Endothelial cell of hepatic sinusoid (primary cell): ENCODE data around the gene KCNQ1.

Source experiments
- in situ Hi-C: cut with HindIII; loops from 2 replicates; pipeline ENCODE4 v1.10.0; 2017; ENCODE audit warnings: low sequenced_read_pairs

The KCNQ1 gene

DNA sequence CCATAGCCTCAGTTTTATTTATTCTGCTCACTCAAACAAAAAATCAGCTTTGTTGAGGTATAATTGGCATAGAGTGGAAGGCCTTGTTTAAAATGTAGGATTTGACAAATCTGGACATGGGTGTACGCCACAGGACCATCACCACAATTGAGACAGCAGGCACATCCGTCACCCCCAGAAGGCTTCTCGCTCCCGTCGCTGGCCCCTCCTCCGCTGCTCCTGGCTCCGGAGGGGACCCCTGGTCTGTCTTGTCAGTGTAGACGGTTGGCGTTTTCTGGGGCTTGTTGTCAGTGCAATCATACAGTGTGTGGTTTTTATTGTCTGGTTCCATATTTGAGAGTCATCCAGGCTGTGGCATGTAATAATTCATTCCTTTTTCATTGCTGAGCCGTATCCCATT is 97.6 kb downstream of the KCNQ1 start:
- in situ Hi-C loops = no loop called here

DNA sequence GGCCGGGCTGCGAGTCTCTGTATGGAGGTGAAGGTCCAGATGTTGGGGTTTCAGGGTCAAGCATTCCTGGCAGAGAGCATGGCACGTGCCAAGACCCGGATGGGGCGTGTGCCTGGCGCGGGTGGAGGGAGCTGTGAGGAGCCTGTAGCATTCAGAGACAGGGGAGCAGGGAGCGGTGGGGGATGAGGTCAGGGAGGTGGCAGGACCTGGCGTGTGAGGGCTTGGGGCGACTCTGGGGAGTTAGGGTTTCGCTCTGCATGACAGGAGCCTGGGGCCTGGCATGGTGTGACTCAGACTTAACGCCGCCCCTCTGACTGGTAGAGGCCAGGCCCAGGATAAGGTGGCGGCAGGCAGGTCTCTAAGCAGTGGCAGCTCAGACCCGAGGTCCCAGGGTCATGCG is 103.0 kb downstream of the KCNQ1 start:
- in situ Hi-C loops = no loop called here

DNA sequence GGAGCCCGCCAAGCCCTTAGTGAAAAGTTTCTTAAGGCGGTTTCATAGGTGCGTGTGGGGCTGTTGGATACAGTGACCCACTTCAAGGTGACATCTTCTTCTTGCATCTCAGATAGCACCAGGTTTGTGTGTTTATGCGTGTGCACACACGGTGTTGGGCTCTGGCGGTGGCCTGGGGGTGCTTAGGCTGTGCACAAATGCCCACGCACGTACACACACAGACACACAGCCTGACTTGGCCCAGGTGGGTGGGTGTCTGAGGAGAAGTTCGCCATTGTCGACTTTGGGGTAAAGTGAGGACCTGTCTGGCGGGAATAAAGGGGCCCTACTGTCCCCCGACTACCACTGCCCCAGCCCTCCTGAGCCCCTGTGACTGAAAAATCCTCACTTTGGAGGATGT is 103.8 kb downstream of the KCNQ1 start:
- in situ Hi-C loops = no loop called here

DNA sequence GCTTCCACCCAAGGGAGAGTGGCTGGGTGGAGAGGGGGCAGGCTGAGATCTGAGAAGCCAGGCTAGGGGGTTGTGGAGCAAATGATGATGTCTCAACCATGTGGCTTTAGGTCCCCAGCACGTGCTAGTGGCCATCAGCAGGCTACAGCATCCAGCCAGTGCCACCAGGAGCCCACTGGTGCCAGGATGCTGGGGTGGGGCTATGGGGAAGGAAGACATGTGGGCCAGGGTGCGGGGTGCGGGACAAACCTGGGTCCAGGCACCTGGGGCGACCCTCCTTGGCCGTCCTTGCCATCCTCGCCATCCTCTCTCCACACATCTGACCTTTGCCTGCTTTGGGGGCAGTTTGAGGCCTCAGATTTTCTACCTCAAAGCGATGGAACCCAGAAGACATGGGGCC is 104.3 kb downstream of the KCNQ1 start:
- in situ Hi-C loops = no loop called here

DNA sequence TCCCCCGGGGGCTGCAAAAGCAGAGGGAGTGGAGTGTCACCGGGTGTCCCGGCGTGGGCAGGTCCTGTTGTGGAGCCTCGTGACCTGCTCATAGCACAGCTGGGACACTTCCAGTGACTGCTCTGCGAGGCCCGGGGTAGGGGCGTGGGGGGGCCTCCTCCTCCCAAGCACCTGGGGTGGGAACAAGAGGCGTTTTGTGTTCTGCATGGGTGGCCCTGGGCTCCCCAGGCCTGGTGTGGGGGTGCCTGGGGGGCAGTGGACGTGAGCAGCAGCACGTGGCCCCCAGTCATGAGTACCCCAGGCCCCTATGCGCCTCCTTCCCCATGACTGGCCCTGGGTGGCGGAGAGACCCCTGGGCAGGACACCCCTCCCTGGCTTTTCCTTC is 104.7 kb downstream of the KCNQ1 start:
- in situ Hi-C loops = no loop called here

DNA sequence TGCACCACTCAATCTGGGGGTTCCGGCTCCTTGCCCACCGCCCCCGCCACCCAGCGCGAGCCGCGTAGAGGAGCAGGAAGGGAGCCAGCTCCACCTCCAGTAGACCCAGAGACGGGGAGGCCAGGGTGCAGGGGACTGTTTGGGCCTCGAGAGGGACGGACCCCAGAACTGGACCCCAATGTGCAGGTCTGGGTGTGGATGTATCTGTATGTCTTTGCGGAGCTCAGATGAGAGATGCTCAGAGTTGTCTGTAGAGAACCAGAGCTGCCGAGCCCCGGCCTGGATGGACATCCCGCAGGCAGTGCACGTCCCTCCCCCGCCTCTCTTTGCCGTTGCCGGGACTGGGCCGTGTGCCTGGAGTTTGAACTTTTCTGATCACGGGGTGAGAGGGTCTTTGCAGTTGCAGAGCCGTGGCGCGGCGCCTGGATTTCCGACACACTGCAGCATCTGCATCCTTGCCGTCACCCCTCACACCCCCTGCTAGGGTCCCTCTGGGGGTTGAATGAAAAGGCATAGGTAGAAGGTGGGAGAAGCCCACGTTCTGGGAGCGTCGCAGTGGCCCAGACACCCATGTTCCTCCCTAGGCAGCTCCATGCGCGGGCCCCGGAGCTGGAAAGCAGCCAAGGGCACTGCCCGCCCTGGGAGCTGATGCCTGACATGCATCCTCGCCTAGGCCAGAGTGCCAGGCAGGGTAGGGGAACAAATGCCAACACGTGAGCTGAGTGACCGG is 105.2 kb downstream of the KCNQ1 start:
- in situ Hi-C loops = no loop called here

DNA sequence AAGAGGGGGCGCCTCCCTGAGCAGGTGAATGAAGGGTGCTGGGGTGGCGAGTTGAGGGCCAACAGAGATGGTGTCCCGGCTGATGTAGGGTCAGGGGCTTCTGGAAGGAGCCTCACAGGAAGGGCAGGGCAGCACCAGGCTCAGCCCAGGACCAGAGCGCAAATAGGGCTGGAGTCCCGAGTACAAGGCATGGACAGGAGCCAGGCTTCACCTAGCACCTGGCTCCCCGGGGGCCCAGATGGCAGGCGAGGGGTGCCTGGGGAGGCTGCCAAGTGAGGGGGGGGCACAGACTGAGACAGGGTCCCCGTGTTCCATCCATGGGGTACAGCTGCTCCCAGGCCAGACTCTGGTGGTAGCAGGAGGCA is 105.8 kb downstream of the KCNQ1 start:
- in situ Hi-C loops = no loop called here

DNA sequence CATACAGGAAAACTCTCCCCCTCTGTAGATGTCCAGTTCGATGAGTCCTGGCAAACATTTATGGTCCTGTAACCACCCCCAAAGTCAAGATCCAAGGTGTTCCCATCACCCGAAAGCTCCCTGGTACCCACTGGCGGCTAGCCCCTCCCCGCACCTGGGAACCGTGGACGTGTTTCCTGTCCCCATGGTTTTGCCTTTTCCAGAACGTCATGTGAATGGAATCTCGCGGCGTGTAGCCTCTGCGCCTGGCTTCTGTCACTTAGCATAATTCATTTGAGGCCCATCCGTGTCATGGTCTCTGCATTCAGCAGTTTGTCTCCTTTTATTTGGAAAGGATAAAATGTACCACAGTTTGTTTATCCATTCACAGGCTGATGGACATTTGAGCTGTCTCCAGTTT is 106.3 kb downstream of the KCNQ1 start:
- in situ Hi-C loops = no loop called here

DNA sequence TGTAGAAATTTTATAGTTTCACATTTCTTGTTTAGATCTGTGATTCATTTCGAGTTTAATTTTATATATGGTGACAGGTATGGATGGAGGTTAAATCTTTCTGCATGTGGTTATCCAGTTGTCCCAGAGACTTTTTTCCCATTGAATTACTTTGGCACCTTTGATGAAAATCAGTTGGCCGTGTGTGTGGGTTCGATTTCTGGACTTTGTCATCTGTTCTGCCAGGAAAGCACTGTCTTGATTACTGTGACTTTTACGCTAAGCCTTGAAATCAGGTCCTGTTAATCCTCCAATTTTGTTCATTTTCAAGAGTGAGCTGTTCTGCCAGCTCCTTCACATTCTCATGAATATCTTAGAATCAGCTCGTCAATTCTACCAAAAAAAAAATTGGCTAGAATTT is 107.4 kb downstream of the KCNQ1 start:
- in situ Hi-C loops = no loop called here

DNA sequence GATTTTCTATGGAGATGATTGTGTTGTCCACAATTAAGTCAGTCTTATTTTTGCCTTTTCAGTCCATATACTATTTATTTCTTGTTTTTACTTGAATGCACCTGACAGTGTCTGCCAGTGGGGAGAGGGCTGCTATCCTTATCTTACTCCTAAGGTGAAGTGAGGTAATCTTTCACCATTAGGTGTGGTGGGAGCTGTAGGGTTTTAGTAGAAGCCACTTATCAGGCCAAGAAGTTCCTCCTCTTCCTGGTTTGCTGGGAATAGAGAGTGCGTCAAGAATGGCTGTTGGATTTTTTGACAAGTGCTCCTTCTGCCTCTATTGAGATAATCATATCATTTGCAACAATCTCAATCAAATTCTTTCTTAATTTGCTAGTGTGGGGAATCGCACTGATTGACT is 108.4 kb downstream of the KCNQ1 start:
- in situ Hi-C loops = no loop called here

DNA sequence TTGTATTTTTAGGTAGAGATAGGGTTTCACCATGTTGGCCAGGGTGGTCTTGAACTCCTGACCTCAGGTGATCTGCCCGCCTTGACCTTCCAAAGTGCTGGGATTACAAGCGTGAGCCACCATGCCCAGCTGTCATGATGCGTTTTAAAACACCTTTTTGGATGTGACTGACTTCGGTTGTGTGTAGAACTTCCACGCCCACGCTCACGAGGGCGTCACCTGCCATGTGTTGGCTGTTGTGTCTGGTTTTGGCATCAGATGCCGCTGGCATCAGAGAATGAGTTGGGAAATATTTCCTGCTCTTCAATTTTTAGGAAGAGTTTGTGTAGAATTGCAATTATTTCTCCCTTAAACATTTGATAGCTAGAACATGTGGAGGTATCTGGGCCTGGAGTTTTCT is 109.1 kb downstream of the KCNQ1 start:
- in situ Hi-C loops = no loop called here

DNA sequence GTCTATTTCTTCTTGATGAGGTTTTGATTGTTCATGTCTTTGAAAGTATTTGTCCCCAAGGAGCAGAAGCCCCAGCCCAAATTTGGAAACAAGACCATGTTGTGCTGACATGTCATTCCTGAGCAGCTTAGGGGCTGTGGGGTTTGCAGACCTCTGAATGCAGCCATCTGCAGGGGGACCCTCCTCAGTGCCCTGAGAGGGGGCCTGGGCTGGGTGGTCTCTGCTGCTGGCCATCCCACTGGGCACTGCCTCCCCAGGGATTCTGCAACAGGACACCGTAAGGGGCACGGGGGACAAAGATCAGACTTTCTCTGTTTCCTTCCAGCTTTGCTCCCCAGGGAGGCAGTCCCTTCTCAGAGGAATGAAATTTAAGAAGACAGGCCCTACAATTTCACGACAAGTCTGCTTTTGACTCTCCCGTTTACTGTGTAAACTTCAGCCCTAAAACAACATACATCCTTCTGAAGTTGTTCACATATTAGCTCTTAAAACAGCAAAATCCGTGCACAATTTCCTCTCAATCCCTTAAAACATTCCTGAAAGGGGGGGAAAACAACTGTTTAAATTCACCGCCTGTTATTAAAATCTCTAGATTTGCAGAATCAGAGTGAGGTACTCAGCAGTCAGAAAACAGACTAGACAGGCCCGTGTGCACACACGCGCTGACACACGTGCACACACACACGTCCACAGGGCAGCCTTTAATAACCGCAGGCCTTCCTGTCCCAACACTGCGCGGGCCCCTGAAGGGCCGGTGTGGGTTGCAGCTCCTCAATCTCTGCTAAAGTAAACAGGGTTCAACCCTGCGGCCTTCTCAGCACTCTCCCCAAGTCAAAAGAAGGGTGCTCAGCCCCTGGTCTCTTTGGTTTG is 109.8 kb downstream of the KCNQ1 start:
- in situ Hi-C loops = loop anchor here (5.0 kb wide), 4 partner anchors 43 to 168 kb away; no protein-coding TSS in a partner anchor

DNA sequence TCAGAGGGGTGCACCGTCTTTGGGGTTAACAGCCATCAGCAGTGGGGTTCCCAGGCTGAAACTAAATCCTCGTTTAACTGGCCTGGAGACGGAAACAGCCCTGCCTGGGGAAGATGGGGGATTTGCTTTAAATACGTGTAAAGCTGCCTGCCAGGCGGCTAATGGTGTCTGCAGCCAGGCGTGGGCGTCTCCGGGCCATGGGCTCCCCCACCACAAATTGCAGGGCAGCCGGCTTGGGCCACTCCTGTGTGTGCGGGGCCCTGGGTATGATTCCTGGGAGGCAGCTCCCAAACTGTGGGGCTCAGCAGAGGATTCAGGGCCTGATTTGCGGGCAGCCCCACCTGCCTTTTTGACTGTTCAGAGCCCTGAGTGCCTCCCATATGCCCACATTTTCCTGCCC is 110.5 kb downstream of the KCNQ1 start:
- in situ Hi-C loops = loop anchor here (5.0 kb wide), 4 partner anchors 42 to 167 kb away; no protein-coding TSS in a partner anchor

DNA sequence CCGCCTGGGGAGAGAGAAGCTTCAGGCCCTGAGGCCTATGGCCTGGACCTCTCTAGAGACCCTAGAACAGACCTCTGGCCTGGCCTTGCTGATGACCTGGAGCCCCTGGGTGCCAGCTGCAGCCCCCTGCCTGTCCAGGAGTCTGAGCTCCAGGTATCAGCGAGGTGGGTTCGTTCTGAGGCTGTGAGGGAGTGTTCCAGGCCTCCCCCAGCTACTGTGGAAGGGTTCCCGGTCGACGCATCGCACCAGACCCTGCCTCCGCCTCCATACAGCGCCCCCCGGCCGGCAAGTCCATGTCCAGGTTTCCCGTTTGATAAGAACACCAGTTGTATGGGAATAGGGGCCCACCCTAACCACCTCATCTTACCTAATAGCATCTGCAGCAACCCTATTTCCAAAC is 111.1 kb downstream of the KCNQ1 start:
- in situ Hi-C loops = loop anchor here (5.0 kb wide), 4 partner anchors 41 to 166 kb away; no protein-coding TSS in a partner anchor

DNA sequence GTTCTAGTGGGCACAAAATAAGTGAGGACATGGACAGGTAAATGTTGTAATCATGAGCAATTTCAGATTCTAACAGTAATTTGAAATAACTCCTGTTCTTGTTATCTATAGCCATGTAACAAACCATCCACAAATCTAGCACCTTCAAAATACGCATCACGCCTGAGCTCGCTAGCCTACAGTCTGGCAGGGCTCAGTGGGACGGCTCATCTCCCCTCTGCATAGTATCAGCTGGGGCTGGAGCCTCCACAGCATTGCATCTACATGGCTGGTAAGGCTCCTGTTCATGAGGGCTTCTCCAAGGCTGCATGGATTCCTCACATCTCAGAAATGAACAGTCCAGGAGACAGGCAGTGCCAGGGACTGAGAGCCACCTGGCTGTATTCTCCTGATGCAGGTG is 112.6 kb downstream of the KCNQ1 start:
- in situ Hi-C loops = loop anchor here (5.0 kb wide), 4 partner anchors 40 to 165 kb away; no protein-coding TSS in a partner anchor

DNA sequence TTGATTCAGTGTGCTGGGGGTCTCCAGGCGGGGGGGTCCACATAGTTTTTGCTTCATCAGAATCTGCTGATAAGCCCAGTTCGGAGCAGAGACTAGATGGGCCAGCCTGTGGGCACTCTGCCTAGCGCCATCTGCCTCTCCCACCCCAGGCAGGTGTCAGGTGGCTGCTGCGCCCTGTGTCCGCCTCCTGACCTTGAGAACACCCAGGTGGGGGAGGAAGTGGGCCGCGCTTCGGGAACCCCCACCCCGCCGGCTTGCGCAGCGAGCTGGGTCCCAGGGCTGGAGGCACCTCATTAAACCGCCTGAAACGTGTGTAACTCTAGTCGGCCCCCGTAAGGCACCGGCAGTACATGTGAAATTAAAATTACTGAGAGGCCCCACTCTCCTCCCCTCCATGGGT is 113.6 kb downstream of the KCNQ1 start:
- in situ Hi-C loops = loop anchor here (5.0 kb wide), 4 partner anchors 39 to 164 kb away; no protein-coding TSS in a partner anchor

DNA sequence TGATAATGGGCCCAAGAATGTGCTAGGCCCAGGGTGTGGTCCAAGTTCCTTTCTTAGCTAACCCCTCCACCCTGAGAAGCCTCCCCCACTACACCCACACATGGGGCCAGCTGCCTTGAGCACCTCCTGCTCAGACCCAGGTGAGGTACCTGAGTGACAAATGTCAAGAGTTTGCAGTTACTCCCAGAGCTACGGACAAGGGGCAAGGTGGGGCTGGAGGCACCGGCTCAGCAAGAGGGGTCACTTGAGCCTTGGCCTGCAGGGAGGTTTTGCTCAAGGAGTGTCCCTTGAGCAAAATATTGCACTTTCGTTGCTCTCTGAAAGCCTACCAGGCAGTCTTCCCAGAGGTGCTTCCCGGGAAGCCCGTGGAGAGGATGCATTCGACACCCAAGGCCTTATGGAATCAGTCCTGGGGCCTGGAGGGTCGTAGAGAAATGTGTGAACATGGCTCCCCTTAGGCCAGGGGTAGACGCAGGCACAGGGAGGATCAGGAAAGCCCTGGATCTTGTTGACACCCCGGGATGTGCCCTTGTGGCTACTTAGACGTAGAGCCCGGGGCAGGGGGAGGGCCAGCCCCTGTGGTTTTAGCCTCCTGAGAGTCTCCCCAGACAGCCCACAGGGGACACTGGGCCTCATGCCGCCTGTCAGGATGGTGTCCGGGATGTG is 114.2 kb downstream of the KCNQ1 start:
- in situ Hi-C loops = loop anchor here (5.0 kb wide), 4 partner anchors 38 to 163 kb away; no protein-coding TSS in a partner anchor

DNA sequence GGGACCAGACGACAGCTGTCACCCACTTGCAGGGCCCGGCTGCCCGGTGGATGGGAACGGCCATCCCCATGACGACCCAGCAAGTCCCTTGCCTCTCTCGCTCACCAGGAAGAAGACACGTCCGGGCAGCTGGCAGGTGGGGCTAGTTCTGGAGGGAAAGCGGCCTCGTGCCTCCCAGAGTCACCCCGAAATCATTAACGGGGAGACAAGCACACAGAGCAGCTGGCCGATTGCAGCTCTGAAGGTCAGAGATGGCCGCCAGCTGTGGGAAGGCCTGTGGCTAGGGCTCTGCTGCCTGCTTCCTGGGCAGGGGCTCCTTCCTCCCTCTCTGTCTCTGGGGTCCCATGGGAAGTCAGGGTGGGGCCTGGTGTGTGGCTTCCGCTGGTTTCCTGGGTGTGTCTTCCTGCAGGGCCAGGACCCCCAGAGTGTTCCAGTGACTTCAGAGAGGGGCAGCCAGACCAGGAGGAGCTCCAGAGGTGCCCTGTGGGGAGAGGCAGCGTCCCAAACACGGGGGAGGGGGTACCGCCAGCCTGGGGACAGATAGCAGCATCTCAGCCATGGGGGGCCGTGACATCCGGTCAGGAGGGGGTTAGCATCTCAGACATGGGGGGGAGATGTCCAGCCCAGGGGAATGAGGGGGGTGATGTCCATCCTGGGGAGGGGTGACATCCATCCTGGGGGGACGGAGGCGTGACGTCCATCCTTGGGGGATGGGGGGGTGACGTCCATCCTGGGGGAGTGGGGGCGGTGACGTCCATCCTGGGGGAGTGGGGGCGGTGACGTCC is 114.9 kb downstream of the KCNQ1 start:
- in situ Hi-C loops = loop anchor here (5.0 kb wide), 4 partner anchors 38 to 163 kb away; no protein-coding TSS in a partner anchor

DNA sequence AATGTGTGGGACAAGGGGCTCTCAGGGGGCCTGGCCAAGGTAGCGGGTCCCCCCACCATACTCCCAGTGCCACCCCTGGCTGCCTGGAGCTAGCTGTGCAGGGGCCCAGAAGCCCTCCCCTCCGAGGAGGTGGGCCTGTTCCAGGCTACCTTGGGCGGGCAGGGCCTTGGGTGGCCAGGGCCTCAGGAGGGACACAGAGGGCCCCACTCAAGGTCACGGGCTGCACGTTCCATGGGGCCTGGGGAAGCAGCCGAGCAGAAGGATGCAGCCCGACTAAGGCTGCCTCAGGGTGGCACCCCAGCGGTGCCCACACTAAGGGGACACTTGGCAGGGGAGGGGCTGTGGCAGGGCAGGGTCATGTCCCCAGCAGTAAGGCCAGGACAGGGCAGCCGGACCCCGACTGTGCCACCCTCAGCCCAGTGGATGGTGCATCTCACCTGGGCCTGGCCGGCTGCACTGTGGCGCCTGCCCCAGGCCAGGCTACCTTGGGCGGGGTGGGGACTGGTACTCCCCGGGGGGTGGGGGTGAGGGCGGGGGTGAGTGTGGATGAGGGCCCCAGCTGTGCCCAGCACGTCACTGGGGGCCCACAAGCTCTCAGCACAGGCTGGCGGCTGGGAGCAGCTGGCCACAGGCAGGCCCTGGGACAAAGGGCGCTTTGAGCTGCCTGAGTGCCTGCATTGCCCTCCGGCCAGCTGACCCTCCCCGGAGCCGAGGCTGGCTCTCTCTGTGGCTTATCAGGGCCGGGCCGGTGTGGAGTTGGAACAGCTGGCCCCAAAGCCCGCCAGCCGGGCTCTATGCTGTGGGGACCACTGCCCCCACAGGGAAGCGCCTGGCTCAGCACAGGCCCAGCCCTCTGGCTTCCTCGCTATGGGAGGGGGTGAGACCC is 117.1 kb downstream of the KCNQ1 start:
- in situ Hi-C loops = no loop called here

DNA sequence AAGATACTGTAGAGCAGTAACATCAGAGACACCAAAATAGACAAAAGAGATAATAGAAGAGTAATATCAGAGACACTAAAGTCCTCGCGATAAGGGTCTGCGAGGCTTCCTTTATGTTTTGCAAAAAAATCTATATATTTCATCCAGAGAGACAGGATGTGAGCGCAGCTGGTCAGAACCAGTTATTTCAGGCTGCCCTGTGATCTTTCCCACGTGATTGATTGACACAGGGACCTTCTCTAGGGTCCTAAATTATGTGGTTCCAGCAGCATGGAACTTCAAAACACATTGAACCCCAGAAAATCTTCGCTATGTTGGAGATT is 118.0 kb downstream of the KCNQ1 start:
- in situ Hi-C loops = no loop called here
